Nucleus accumbens (tissue), 56 donors: ENCODE results near the gene ZNF639.
A peak's percentile ranks its signal among the peaks of the same experiment; 100 is the strongest.

Source experiments
- DNase-seq, 56 donors: peaks; one replicate each; lab custom pipeline; 2025; lab: John Stamatoyannopoulos, UW

Gene ZNF639

GRCh38 chr3:179309225-179310078, 13.4 kb upstream of the ZNF639 start:
- no peak for DNase-seq

GRCh38 chr3:179318876-179319275, 4.0 kb upstream of the ZNF639 start:
- DNase-seq: no peak

GRCh38 chr3:179321668-179322285, 1.1 kb upstream of the ZNF639 start:
- DNase-seq: peak in 18 of 56 donors; percentile 3 to 46 (median 8)

GRCh38 chr3:179323197-179324110, 623 bp downstream of the ZNF639 start:
- peak in 54 of 56 donors; percentile 4 to 82 (median 64) for DNase-seq

GRCh38 chr3:179324270-179324754, 1.5 kb downstream of the ZNF639 start:
- no peak for DNase-seq

- no peak for DNase-seq
These were observed 7.6 kb downstream of the ZNF639 start for GRCh38 chr3:179330438-179330837.

- no peak for DNase-seq
These were observed 9.4 kb downstream of the ZNF639 start for GRCh38 chr3:179332240-179332639.

- no peak for DNase-seq
These were observed 10.3 kb downstream of the ZNF639 start for GRCh38 chr3:179333084-179333483.

GRCh38 chr3:179336345-179336929, 13.6 kb downstream of the ZNF639 start:
- no peak for DNase-seq

GRCh38 chr3:179347345-179348194, 24.7 kb downstream of the ZNF639 start, which contains the start of gene MFN1:
MFN1 (plus strand) TSS chr3:179347709; CDS start chr3:179348852, 1,143 bp downstream.
- peak; percentile 53 to 96 (median 90) for DNase-seq

GRCh38 chr3:179348325-179349013, 25.6 kb downstream of the ZNF639 start:
- no peak for DNase-seq

- no peak for DNase-seq
These were observed 33.2 kb downstream of the ZNF639 start for GRCh38 chr3:179355996-179356395.

GRCh38 chr3:179363332-179363731, 40.5 kb downstream of the ZNF639 start:
- no peak for DNase-seq

- no peak for DNase-seq
These were observed 46.8 kb downstream of the ZNF639 start for GRCh38 chr3:179369621-179370020.

- no peak for DNase-seq
These were observed 51.1 kb downstream of the ZNF639 start for GRCh38 chr3:179373938-179374337.

- DNase-seq: no peak
These were observed 52.5 kb downstream of the ZNF639 start for GRCh38 chr3:179375091-179375999.

- DNase-seq: no peak
These were observed 53.6 kb downstream of the ZNF639 start for GRCh38 chr3:179376474-179376873.
